SU-DHL-6 (cell line): Measurements from ENCODE around the gene CEP128.

Experiments
- H2AFZ ChIP-seq: fragments of 200-600 bp; sonication (generic); 2 replicates; pipeline ENCODE4 v1.6.1; 2014; ENCODE audit warnings: low read depth, mild to moderate bottlenecking, moderate library complexity, mixed read lengths, antibody characterized with exemption, low read length; ENCODE audit not compliant: severe bottlenecking
- H3F3A ChIP-seq: fragments of 200-600 bp; shearing (Covaris generic); 2 replicates; pipeline ENCODE4 v1.6.0; 2016; ENCODE audit warnings: antibody characterized with exemption, mild to moderate bottlenecking; ENCODE audit not compliant: insufficient read depth
- H3K27ac ChIP-seq: fragments of 200-600 bp; sonication (generic); 2 replicates; pipeline ENCODE4 v1.5.1; 2016; ENCODE audit warnings: low read depth, mild to moderate bottlenecking, low read length, moderate library complexity, mixed read lengths
- H3K27me3 ChIP-seq: fragments of 200-600 bp; sonication (generic), shearing (Covaris generic); 2 replicates; pipeline ENCODE4 v1.6.0; 2014; ENCODE audit warnings: mild to moderate bottlenecking, low read length
- H3K36me3 ChIP-seq: fragments of 200-600 bp; sonication (generic); 2 replicates; pipeline ENCODE4 v1.6.1; 2014; ENCODE audit warnings: mild to moderate bottlenecking, low read length, mixed read lengths
- H3K4me2 ChIP-seq: fragments of 300-600, 200-600 bp; shearing (Covaris generic), sonication (generic); 2 replicates; pipeline ENCODE4 v1.6.0; 2014; ENCODE audit warnings: low read length, low read depth, mild to moderate bottlenecking; ENCODE audit not compliant: poor library complexity, severe bottlenecking
- H3K4me3 ChIP-seq: fragments of 200-600 bp; sonication (generic); 2 replicates; pipeline ENCODE4 v1.5.1; 2014; ENCODE audit warnings: antibody characterized with exemption, low read length, mild to moderate bottlenecking, mixed read lengths; ENCODE audit not compliant: insufficient read depth, poor library complexity, severe bottlenecking
- H3K79me2 ChIP-seq: fragments of 200-600 bp; sonication (generic); 2 replicates; pipeline ENCODE4 v1.6.1; 2014; ENCODE audit warnings: mild to moderate bottlenecking, low read length, moderate library complexity; ENCODE audit not compliant: insufficient read depth
- H3K9ac ChIP-seq: fragments of 200-600 bp; sonication (generic); 2 replicates; pipeline ENCODE4 v1.7.0; 2014; ENCODE audit warnings: mild to moderate bottlenecking, low read length
- H3K9me2 ChIP-seq: fragments of 200-600 bp; sonication (generic); replicated peaks from 2 replicates; pipeline ENCODE4 v1.6.1; 2014; ENCODE audit warnings: low read length; ENCODE audit not compliant: insufficient read depth
- H3K9me3 ChIP-seq: fragments of 200-600 bp; sonication (generic); 2 replicates; pipeline ENCODE4 v1.6.1; 2014; ENCODE audit warnings: low read length, mixed read lengths; ENCODE audit not compliant: insufficient read depth
- H4K20me1 ChIP-seq: fragments of 200-600 bp; sonication (generic); 2 replicates; pipeline ENCODE4 v1.6.1; 2014; ENCODE audit warnings: low read depth, mild to moderate bottlenecking, antibody characterized with exemption, low read length, moderate library complexity, mixed read lengths
- CTCF ChIP-seq: fragments of 200-600 bp; sonication (generic); IDR thresholded peaks from one replicate; pipeline ENCODE4 v1.5.1; 2017; ENCODE audit warnings: antibody characterized with exemption, mild to moderate bottlenecking, low read length, moderate library complexity; ENCODE audit not compliant: insufficient read depth, poor library complexity, severe bottlenecking
- EZH2phosphoT487 ChIP-seq: fragments of 200-600 bp; sonication (generic), shearing (Covaris generic); conservative IDR thresholded peaks from 2 replicates; pipeline ENCODE4 v1.6.1; 2018; ENCODE audit warnings: mild to moderate bottlenecking, antibody characterized with exemption, low read length, moderate library complexity, mixed read lengths

CEP128 gene

DNA sequence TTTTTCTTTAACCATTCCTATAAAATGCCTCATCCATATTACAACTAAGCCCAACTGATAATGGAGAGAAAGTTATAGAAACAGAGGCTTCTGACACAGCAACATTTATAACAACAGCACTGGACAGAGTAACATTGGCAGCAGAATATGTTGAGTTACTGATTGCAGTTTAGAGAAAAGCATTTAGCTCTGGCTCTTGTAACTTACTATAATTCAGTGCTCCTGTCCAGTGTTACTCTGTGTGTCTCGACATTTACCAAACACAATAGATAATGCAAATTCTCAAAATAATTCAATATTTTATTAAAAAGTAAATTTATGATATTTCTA lies 356.1 kb downstream of the CEP128 start:
- no peak overlapping the region for H3K9ac ChIP-seq
- no peak for TF ChIP-seq EZH2phosphoT487
- TF ChIP-seq CTCF, result no peak
- H3K9me3 ChIP-seq, result no peaks in the 10 kb centered on the region
- H4K20me1 ChIP-seq, result no peaks in the 10 kb centered on the region
- no peaks in the 10 kb centered on the region for H3K36me3 ChIP-seq
- H3K4me3 ChIP-seq, result no peak overlapping the region
- H3K79me2 ChIP-seq, result no peaks in the 10 kb centered on the region
- no peak overlapping the region for H2AFZ ChIP-seq
- H3K27ac ChIP-seq, result no peak overlapping the region
- H3K4me2 ChIP-seq, result no peak overlapping the region
- no peaks in the 10 kb centered on the region for H3F3A ChIP-seq
- H3K27me3 ChIP-seq, result no peaks in the 10 kb centered on the region
- no peaks in the 10 kb centered on the region for H3K9me2 ChIP-seq

GRCh38 chr14:80584744-80585505 lies 356.6 kb downstream of the CEP128 start:
- H3K4me2 ChIP-seq, result no peak overlapping the region
- no peak overlapping the region for H3K4me3 ChIP-seq
- H3K9ac ChIP-seq, result no peak overlapping the region
- no peak overlapping the region for H2AFZ ChIP-seq
- no peaks in the 10 kb centered on the region for H4K20me1 ChIP-seq
- no peak overlapping the region for H3K27ac ChIP-seq
- no peak for TF ChIP-seq CTCF
- TF ChIP-seq EZH2phosphoT487, result no peak
- no peaks in the 10 kb centered on the region for H3K9me3 ChIP-seq
- no peaks in the 10 kb centered on the region for H3F3A ChIP-seq
- H3K27me3 ChIP-seq, result no peaks in the 10 kb centered on the region
- no peaks in the 10 kb centered on the region for H3K79me2 ChIP-seq
- no peaks in the 10 kb centered on the region for H3K36me3 ChIP-seq
- H3K9me2 ChIP-seq, result no peaks in the 10 kb centered on the region

GRCh38 chr14:80577599-80577998 lies 363.9 kb downstream of the CEP128 start:
- Histone ChIP-seq H3K9ac (no peak overlapping the region), H2AFZ (no peak overlapping the region), H3K36me3 (no peaks in the 10 kb centered on the region), H3K27me3 (no peaks in the 10 kb centered on the region), H3K9me3 (no peaks in the 10 kb centered on the region), H3F3A (no peaks in the 10 kb centered on the region), H3K4me3 (no peak overlapping the region), H3K4me2 (no peak overlapping the region), H3K27ac (no peak overlapping the region), H3K9me2 (no peaks in the 10 kb centered on the region), H3K79me2 (no peaks in the 10 kb centered on the region), H4K20me1 (no peaks in the 10 kb centered on the region)
- TF ChIP-seq CTCF, result no peak
- no peak for TF ChIP-seq EZH2phosphoT487
